Stimulated activated CD8-positive, alpha-beta memory T cell treated with anti-CD3 and anti-CD28 coated beads, Interleukin-4, amount 100 ng/mL, for 1 hour (primary cell): Measurements from ENCODE around the gene MS4A4E.
"Not testable (repeated sequence)": the region's sequence is repeated elsewhere in the genome, so short reads cannot be mapped to it uniquely, and the experiment has no call there.

Experiments used
- DNase-seq, 2 donors: peaks; one replicate each; pipeline ENCODE4 v3.0.0-alpha.2; 2020; ENCODE audit warnings: low read depth in 2 of 2, low spot score in 1 of 2

MS4A4E gene

DNA sequence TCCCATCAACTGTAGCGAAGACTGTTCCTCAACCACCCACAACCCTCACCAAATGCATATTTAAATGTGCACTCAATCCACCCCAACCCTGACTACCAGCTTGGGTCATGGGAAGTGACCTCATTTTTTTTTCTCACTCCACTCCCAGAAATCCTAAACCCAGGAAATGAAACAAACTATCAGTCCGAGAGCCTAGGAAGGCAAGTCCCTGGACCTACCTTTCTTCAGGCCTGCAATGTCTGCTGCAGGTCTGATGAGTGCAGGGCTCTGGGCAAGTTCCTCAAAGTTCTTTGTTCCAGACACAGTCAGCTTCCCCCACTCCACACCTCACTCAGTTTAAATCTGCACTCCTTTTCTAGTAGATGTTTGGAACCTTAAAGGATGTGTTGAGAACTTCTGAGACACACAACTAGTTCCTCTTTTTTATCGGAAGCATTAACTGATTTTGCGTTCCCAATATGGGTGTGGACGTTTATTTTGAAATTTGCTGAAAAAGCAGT, at the start of gene MS4A4E:
MS4A4E (minus strand) TSS at position 398 of the 500 bp plus-strand sequence. CDS start 13,082 bp downstream, outside the sequence.
- DNase-seq: no peak

DNA sequence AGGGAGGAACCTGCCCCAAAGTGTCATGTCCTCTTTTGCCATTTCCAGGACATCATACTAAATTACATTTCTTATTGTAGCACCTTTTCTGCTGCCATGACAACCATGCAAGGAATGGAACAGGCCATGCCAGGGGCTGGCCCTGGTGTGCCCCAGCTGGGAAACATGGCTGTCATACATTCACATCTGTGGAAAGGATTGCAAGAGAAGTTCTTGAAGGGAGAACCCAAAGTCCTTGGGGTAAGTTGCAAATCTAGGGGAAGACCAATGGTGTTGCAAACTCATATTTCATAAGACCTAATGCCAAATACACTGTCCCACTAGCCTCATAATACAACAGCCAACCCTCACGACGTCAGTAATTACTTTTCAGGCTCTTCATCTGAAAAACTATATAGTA, 49.2 kb upstream of the MS4A4E start:
- no peak for DNase-seq

DNA sequence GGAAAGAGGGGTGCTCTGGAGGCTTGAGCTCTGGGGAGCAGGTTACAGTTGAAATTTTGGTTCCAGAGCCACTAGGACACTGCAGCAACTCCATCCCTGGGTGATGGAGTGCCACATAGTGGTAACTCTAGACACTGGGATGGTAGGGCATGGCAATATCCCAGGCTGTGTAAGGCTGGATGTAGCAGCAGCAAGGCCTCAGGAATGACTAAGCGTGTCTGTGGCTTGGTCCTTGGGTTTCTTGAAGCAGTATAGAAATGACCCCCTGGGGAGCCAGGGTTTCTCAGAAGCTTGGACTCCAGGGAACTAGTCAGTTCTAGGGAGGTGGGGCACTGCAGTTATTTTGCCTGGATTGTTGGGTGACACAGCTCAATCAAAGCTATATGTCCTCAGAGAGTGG, 45.6 kb upstream of the MS4A4E start:
- DNase-seq: no peak

DNA sequence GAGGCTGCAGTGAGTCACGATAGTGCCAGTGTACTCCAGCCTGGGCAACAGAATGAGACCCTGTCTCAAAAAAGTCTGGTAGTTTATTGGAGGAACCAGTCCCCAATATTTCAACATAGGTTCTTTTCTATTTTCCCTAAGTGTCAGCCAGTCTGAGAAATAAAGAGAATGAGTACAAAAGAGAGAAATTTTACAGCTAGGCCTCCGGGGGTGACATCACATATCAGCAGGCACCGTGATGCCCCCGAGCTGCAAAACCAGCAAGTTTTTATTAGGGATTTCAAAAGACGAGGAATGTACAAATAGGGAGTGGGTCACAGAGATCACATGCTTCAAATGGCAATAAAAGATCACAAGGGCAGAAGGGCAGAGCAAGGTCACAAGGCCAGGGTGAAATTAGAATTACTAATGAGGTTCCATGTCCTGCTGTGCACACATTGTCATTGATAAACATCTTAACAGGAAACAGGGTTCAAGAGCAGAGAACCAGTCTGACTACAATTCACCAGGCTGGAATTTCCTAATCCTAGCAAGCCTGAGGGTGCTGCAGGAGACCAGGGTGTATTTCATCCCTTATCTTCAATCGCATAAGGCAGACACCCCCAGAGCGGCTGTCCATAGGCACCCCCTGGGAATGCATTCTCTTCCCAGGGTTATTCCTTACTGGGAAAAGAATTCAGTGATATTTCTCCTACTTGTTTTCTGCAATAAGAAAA, 42.6 kb upstream of the MS4A4E start:
- DNase-seq: not testable (repeated sequence)

DNA sequence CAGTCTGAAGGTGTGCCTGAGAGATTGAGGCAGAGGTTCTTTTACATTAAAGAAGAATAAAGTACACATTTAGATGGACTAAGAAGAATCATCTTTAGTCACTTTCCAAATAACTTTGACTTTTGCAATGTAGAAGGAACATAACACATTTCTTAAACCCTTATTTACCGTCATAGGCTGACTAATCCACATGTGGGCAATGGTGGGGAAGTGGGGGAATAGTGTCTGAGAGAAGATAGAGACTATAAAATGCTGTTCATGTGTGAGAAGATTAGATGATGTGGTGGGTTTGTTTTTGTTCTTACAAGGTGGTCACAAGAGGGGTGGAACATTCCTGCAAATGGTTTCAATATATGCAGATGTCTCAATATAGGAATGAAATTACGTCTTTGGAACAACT, 39.3 kb upstream of the MS4A4E start:
- DNase-seq: no peak

DNA sequence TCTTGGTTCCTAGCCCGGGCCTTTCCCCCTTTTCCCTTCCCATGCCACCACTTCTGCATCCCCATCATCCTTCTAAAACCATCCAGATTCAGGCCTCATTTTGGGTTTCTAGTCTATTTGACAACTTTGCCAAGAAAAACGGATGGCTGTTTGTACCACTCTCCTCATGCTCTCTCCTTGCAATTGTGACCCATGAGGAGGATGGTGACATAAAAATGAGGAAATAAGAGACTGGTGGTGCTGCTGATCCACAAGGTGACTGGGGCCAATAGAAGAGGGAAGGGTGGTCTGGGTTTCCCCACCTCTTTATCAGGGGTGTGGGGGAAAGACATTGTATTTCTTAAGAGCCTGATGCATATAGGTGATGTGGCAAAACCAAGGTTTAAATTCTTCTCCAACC, 38.5 kb upstream of the MS4A4E start:
- DNase-seq: no peak

DNA sequence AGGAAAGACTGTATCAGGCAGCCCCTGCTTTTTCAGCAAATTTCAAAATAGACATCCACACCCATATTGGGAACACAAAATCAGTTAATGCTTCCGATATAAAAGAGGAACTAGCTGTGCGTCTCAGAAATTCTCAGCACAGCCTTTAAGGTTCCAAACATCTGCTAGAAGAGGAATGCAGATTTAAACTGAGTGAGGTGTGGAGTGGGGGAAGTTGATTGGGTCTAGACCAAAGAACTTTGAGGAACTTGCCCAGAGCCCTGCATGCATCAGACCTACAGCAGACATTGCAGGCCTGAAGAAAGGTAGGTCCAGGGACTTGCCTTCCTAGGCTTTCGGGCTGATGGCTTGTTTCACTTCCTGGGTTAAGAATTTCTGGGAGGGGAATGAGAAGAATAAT, 37.5 kb upstream of the MS4A4E start, which contains the start of gene MS4A4A:
MS4A4A (plus strand) TSS at position 255 of the 400 bp plus-strand sequence; CDS start at position 265, 10 bp downstream.
- DNase-seq: no peak

DNA sequence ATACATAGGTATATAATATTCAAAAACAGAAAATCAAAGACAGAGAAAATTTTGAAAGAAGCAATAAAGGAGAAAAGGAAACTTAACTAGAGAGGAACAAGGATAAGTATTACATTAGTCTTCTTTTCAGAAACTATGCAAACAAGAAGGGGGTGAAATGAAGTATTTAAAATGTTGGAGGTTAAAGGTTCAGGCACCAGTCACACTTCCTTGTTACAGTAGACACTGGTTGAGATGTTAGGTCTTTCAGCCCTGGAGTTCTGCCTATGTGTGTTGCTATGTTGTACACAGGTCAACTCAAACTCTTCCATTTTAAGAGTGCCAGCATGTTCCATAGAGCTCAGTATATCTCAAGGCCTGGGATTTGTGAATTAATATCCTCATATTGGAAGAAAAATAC, 31.5 kb upstream of the MS4A4E start:
- no peak for DNase-seq

DNA sequence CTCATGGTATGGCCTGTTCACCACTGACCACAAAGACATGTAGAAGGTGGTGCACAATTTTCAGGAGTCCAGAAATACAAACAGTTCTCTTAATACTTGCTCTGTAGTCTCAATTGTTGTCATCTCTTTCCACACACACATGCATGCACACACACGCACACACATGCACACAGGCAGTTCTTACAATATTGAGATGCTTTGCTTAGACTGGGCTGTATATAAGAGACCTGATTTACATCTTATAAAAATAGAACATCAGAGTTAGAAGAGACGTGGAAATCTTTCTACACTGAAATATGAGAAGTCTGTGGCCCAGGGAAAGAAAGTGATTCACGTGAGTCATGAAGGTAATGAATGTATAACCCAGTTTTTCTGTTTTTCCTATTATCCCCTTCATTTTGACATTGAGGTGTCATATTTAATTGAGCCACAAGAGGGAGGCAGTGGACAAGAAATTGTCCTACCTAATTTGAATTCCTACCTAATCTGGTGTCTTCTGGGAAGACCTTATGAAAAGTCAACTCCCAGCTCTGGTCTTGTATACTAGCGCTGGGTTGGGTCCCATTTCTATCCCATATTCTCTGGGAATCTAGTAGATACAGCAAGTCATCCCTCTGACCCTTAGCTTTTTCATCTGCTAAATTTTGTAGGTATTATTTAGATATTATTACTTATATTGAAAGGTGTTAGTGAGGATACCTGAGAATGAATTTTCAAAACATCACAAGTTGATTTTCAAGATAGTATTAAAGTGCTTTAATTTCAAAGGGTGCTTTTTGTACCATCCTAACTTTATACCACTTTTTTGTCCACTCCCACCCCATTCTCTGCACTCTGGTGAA, 22.7 kb upstream of the MS4A4E start:
- DNase-seq: no peak

DNA sequence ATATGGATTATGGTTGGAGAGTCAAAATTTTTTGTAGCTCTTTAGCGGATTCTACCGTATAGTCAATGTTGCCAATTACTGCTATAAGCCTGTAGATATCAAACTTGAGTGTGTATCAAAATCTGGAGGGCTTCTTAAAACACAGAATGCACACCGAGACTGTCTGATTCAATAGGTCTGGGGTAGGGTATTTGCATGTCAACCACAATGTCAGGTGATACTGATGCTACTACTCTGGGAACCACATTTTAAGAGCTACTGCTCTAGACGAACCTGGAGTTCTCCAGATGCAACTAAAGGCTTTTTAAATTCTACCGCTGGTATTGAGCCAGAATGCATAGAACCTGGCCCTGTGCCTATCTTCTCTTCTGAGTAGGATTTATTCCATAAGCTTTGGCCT, 21.7 kb upstream of the MS4A4E start:
- no peak for DNase-seq

DNA sequence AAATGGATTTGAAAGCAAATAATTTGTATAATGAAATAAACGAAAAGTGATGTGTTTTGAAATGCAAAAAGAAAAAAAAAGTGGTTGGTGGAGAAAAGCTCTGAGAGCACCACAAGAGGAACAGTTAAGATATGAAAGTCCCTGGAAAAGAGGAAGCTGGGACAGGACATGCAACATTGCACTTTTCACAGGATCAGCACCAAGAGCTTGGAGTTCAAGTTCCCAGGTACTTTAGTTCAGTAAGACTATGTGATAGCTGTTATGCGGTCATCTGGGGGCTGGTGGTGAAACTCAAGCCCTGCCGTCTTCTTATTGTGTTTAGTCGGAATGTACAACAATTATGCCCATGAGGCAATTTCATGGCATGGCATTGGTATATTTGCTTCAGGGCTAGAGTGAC, 20.5 kb upstream of the MS4A4E start:
- no peak for DNase-seq

DNA sequence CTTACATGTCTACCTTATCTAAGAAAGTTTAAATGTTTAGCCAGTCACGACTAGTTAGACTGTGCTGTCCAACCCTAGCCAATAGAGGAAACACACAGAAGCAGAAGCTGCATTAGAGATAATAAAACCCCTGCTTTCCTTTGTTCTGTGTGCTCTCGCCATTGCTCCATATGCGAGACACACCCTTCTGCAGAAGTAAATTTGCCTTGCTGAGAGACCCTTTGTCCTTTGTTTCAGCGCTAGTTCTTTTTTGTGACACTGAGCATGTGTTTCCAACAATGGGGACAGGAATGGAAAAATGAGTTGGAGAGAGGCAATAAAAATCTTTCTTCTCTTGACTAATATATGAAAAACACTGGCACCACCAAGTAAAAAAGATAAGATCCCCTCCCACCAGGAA, 18.1 kb upstream of the MS4A4E start:
- no peak for DNase-seq

DNA sequence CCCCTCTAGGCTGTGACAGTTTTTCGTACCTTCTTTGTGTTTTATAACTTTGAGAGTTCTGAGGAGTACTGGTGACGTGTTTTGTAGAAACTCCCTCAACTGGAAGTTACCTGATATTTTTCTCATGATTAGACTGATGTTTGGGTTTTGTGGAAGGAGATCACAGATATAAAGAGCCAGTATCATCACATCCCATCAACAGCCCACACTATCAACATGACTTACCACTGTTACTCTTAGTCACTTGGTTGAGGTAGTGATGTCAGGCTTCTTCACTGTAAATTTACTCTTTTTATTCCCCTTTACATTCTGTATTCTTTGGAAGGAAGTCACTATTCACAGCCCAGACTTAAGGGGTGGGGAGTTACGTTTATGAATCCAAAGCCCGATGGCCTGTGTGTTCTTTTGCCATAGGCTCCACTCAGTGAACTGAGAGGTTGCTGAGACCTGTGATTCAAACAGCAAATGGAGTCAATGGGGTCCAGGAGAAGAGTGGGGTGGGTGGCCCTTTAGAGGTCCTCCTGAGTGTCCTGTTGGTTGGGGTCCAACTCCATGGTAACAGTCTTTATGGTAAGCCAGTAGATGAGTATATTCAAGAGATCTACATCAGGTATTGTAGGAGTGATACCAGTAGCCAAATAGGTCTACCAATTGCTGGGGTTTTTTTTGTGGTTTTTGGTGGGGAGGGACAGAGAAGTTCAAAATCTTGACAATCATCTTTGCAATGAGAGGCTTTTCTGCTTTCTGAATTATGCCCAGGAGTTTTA, 15.2 kb upstream of the MS4A4E start:
- DNase-seq: no peak

DNA sequence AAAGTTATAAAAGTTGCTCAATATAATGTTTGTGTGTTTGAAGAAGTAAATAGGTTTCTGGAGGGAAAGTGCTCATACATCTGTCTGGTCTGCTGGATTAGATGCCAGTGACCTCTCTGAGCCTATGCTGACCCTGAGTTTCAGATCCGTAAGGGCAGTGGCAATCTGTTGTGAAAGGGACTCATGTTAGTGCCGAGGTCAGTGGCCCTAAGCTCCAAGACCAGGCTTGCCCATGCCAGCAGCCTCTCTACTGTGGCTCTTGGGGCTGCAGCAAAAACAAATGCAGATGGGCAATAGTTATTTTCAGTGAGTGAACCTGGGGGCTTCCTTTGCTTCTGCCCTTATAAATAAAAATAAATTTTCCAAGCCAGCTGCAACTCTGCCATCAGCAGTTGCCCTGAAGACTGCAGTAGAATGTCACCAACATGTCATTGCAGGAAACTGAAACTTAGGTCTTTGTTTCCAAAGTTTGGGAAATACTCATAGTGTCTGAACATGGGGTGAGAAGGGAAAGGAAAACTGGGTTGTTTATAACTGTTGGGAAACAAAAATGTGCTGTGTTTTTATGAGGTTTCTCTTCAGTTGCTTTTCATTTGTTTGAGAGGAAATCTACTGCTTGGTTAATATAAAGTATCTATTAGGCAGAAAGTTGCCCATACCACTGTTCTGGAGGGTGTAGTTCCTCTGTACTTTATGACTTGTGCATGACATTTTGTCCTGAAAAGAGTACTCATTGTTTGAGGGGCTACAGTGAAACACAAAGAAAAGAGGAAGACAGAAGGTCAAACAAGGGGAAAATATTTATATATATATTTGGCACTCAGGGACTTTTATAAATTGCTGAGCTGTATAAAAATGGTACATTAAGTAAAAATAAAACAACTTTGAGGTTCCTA, 9.5 kb upstream of the MS4A4E start:
- no peak for DNase-seq

DNA sequence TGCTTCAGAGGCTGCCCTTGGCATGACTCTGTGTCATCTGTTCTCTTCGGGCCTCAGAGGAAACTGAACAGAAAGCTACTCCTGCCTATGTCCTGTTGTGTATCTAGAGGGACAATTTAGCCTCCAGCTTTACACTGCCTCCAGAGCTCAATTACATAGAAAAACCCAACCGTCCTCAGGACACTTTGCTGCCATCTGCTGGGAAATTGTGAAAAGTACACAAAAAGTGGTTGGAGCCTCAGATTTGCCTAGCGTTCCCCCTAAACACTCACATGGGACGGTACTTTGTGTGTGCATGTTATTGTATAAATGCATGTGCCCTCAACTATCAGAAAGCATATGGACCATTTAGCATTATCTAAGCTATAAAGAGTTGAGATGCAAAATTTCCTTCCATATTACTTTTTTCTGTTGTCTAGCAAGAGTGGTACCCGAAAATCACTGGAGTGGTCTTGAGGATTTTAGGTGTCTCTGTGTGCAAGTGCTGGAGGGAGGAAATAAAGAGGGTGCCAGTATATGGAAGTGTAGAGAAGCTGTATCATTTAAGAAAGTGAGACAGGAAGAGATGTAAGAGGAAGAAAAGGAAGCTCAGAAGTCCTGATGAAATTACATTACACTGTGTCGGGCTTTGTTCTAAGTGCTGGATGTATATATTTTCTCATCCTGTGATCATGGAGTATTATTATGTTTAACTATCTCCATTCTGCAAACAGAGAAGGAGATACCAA, 8.7 kb upstream of the MS4A4E start:
- no peak for DNase-seq

DNA sequence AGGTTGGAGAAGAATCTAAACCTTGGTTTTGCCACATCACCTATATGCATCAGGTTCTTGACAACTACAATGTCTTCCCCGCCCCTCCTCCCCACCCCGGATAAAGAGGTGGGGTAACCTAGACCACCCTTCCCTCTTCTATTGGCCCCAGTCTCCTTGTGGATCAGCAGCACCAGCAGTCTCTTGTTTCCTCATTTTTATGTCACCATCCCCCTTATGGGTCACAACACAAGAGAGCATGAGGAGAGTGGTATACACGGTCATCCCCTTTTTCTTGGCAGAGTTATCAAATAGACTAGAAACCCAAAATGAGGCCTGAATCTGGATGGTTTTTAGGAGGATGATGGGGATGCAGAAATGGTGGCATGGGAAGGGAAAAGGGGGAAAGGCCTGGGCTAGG, 1.2 kb downstream of the MS4A4E start:
- no peak for DNase-seq

DNA sequence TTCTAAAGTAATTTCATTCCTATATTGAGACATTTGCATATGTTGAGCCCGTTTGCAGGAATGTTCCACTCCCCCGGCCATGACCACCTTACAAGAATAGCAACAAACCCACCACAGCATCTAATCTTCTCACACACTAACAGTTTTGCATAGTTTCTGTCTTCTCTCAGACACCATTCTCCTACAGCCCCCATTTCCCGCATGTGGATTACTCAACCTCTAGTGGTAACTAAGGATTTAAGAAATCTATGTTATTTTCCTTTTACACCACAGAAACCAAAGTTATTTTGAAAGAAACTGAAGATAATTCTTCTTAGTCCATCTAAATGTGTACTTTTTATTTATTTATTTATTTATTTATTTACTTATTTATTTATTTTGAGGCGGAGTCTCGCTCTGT, 2.3 kb downstream of the MS4A4E start:
- no peak for DNase-seq

DNA sequence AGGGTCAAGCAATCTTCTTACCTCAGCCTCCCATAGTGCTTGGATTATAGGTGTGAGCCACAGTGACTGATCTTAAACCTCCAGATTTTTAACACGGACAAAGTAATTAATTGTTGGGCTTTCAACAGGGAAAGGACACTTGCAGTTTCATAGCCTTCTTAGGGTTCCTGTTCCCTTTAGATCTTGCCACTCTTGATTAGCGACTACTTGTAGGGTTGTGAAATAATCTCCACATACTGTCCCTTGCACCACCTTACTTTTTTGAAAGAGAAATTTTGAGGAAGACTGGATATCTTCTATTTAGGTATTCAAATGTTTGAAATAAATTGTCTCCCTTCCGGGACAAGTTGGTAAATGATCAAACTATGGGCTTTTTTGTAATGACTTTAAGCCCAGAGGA, 7.6 kb downstream of the MS4A4E start:
- no peak for DNase-seq

DNA sequence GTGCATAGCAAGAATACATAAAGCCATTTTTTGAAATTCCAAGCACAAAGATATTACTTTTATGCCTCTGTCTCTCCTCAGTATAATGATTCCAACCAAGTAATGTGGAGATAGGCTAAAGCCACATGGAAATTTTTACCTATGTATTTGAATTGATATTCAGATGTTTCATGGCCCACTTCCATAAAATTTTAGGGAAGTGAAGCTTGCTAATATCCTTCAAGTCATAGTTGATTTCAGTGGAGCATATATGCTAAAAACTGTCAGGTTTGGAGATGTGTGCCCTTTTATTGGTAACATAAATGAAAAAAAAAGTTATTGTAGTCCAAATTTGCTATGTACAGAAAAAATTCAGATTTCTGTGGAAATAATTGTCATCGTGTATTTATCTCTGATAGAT, 12.3 kb downstream of the MS4A4E start:
- no peak for DNase-seq

DNA sequence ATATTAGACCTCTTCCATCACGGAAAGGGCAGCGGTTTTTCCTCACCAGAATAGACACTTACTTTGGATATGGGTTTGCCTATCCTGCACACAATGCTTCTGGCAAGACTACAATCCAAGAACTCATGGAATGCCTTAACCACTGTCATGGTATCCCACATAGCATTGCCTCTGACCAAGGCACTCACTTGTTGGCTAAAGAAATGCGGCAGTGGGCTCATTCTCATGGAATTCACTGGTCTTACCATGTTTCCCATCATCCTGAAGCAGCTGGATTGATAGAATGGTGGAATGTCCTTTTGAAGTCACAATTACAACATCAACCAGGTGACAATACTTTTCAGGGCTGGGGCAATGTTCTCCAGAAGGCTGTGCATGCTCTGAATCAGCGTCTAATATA, 20.8 kb downstream of the MS4A4E start:
- no peak for DNase-seq
